Measurements from ENCODE around the gene SAE1.
"Not testable (repeated sequence)": the region's sequence is repeated elsewhere in the genome, so short reads cannot be mapped to it uniquely, and the experiment has no call there.

SAE1 gene

DNA sequence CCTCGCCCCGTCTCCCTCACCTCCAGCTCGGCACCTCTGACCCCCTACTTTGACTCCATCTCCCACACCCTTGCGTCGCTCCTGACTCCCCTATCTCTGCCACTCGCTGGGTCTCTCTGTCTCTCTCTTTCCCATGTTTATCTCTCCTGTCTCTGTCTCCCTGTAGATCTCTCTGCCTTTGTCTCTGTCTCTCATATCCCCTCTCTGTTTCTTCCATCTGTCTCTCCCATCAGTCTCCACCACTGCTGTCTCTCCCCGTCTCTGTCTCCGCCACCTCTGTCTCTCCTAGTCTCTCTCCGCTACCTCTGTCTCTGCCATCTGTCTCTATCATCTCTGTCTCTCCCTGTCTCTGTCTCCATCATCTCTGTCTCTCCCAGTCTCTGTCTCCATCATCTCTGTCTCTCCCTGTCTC lies 112.7 kb downstream of the SAE1 start:
- no peak for DNase-seq

DNA sequence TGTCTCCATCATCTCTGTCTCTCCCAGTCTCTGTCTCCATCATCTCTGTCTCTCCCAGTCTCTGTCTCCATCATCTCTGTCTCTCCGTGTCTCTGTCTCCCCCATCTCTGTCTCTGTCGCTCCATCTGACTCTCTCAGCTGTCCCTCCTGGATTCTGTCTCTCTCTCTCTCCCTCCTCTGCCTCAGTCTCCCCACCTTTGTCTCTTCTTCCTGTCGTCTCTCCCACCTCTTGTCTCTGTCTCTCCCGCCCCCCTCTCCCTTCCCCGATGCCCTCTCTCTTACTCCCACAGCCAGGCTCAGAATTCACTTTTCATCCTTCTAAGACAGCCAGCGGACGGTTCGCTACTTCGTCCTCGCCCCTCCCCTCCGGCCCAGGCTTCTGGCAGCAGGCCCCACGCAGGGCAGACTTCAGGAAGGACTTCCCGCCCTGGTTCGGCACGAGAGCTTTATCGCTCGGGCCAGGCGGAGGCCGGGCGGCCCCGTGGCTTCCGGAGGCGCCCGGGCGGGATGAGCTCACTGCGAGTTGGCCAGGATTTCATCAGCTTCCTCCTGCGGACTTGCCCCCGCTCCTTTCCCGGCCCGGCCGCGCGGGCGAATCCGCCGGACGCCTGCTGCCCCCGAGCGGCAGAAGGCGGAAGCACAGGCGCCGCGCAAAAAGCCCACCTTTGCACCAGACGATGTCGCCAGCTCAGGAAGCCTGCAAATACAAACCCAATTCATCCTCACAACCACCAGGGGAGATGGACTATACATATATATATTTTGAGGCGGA lies 113.3 kb downstream of the SAE1 start:
- peak; percentile 87 to 90 for DNase-seq

GRCh38 chr19:47247308-47247990 lies 116.8 kb downstream of the SAE1 start:
- DNase-seq: peak; percentile 70 to 82

GRCh38 chr19:47253016-47253415 lies 122.4 kb downstream of the SAE1 start:
- not testable (repeated sequence) for DNase-seq

- DNase-seq: no peak
These were observed 122.8 kb downstream of the SAE1 start for GRCh38 chr19:47253467-47253881.

- no peak for DNase-seq
These were observed 123.3 kb downstream of the SAE1 start for GRCh38 chr19:47253970-47254369.

GRCh38 chr19:47255879-47256692 lies 125.5 kb downstream of the SAE1 start, which contains the start of gene CCDC9:
CCDC9 (plus strand) TSS chr19:47256525; CDS start chr19:47258401, 1,876 bp downstream.
- peak; percentile 26 to 92 for DNase-seq

GRCh38 chr19:47256693-47257410 lies 126.2 kb downstream of the SAE1 start:
- DNase-seq: peak; percentile 99 to 100

DNA sequence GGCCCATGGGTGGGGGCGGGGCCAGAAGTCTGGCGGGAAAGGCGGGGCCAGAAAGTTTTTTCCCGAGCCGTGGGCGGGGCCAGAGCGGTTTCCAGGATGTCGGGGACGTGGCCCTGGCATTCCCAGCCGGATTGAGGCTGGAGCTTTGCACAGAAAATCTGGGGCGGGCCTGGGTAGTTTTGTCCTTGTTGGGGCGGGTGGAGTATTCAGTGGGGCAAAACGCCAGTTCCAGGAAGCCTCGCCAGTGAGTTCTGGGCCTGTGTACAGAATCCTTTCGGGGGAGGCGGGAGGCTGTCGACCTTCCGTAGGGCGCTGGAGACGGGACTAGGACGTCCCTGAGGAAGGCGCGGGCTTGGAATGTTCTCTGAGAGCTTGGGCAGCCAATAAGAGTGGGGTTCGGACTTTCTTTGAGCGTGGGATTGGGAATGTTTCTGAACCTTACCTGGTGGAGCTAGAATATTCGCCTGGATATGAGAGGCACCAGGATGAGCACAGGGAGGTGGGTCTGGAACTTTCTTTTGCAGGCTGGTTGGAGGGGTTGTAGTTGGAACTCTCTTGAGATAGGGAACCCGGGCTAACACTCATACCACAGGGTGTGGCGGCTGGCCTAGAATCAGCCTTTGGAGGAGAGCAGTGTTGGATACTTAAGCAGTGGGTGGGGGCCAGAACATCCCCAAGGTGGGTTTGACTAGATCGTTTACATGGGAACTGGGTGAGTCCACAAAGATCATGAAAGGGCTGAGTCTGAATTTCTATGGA lies 127.0 kb downstream of the SAE1 start:
- no peak for DNase-seq

DNA sequence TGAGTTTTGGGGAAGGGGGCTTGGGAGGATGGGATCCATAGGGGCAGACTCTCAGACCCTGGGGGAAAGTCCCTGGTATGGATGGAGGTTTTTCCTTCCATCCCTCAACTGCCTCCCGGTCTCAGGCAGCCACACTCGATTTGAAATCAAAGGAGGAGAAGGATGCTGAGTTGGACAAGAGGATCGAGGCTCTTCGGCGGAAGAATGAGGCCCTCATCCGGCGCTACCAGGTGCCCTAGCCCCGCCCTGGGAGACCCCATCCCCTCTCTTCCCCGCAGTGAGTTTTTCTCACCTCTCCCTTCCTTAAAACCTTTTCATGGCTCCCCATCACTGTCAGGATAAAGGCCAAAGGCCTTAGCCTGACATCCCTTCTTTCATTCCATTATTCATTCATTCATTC lies 127.8 kb downstream of the SAE1 start:
- DNase-seq: no peak

DNA sequence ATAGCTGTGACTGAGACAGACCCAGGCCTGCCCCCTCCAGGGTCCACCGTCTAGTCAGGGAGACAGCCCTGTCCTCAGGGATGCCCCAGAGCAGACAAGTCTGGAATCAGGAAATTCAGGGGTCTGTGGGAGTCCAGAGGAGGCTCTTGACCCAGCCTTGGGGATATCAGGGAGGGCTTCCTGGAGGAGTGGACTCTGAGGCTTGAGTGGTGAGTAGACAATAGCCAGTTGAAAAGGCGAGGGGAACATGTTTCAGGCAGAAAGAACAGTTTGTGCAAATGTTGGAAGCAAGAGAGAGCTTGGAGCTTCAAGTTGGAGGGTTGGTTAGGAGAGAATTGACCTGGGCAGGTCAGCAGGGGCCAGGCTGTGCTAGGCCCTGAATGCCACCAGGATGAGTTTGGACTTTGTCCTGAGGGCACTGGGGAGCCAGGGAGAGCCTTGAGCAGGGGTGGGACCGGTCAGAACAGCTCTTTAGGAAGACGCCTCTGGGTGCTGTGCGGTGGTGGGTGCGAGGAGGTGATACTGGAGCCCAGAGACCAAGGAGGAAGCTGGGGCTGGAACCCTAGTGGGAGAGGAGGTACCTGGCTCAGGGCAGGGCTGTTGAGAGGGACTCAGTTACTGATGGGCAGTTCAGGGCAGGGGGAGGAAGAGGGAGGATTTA lies 128.4 kb downstream of the SAE1 start:
- no peak for DNase-seq

All from stimulated activated CD4-positive, alpha-beta T cell treated with anti-CD3 and anti-CD28 coated beads, Interleukin-4, amount 100 ng/mL, for 4 hours (primary cell).